HG02884 (cell line): Measurements from ENCODE around the gene CES3.
"Not testable (repeated sequence)": the region's sequence is repeated elsewhere in the genome, so short reads cannot be mapped to it uniquely, and the experiment has no call there.

Experiments used
- ATAC-seq: cut with Tn5 transposase; IDR thresholded peaks from one replicate; pipeline ENCODE4 v1.9.1; 2021; ENCODE audit warnings: mild to moderate bottlenecking, moderate library complexity; ENCODE audit not compliant: unreplicated experiment

The CES3 gene

DNA sequence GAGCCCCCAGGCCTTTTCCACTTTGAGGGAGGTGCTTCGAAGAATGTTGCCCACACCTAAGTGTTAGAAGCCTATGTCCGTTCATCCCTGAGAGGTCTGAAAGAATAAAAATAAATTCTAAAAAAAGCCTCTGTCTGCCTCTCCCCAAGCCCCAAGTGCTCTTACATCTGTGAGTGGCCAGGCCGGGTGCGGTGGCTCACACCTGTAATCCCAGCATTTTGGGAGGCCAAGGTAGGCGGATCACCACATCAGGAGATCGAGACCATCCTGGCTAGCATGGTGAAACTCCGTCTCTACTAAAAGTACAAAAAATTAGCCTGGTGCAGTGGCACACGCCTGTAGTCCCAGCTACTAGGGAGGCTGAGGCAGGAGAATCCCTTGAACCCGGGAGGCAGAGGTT lies 16.1 kb upstream of the CES3 start:
- ATAC-seq, result not testable (repeated sequence)

DNA sequence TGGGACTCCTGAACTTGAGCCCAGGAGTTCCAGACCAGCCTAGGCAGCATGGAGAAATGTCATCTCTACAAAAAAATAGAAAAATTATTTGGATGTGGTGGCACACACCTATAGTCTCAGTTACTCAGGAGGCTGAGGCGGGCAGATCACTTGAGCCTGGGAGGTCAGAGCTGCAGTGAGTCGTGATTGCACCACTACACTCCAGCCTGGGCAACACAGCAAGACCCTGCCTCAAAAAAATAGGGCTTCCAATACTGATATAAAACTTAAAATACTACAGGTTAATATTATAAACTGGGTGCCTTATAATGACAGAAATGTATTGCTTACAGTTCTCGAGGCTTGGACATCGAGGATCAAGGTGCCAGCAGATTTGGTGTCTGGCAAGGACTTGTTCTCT lies 15.1 kb upstream of the CES3 start:
- no peak for ATAC-seq

DNA sequence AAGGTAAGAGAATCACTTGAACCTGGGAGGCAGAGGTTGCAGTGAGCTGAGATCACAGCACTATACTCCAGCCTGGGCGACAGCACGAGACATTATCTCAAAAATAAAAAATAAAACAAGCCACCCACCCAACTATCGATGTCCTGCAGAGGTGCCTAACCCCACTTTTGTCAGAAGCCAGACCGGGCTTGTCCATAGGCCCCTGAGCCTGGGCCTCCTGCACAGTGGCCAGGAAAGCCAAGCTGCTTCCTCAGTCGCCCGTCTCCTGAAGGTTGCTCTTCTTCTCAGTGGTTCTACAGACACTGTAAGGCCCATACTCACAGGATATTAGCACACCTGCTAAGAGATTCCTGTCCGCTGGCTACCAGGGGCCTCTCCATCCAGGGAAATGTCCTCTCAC lies 14.5 kb upstream of the CES3 start:
- ATAC-seq, result no peak

DNA sequence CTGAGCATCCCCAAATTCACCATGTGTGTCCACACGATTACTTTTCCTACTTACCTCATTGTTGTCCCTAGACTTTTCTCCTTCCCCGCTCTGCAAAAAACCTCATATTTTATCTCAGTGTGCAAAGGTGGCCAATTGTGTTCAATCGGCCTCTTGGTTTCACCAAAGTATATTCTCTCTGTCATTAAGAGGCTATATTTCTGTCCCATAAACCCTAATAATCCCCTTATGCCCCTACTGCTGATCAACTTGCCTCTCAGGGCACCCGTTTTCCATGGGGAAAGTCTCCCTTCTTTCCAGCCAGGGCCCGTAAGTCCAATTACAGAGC lies 14.1 kb upstream of the CES3 start:
- no peak for ATAC-seq

DNA sequence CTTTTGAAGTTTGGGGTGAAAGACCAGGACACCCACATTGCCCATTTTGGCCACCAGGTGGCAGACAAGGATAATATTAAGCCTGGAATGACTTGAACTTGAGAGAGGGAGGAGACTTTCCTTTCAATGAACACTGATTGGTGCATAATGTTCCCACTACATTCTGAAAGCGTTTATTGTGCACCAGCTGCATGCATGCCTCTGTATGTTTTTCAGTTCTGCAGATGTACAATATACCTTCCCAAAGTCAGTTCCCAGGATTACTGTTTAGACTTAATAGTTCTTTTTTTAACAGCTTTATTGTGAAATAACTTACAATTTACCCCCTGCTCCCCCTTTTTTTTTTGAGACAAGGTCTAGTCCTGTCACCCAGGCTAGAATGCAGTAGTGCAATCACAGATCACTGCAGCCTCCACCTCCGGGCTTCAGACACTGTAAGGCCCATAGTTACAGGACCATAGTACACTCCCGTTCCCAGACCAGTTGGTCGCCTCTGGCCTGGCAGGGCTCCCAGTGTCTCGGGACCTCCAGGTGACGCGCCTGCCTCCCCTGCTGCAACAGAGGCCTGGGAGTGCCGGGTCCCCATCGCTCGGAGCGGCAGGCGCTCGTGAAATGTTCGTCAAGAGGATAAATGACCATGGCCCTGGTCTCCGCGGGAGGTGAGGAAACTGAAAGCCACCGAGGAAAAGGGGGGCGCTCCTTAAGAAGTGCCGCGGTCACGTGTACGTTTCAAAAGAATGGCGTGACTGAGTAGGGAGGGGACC lies 13.6 kb upstream of the CES3 start:
- peak; percentile 48 for ATAC-seq

DNA sequence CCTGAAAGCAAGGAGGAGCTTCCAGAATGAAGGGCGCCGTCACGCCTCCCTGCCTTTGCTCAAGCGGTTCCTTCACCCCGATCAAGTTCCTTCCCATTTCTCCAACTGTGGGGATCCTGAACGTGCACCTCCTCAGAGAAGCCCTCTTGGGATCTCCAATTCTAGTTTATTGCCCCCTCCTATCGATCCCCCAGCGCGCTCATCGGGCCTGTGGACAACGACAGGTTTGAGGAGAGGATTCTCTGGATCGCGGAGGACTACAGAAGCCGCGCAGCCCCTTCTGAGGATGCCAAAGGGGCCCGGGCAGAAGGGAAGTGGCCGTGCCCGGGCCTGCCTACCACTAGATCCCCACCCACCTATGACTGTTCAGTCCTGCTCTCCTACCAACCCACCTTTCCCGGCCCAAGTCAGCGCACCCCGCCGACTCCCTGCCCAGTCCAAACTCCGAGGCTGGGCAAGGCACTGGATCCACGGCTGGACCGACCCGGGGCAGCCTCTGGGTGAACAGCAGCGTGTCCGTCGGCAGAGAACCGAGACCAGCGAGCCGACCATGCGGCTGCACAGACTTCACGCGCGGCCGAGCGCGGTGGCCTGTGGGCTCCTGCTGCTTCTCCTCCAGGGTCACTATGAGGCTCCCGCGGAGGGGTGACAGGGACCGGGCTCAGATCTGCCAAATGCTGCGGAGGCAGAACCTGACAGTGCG lies 12.8 kb upstream of the CES3 start:
- ATAC-seq, result no peak

DNA sequence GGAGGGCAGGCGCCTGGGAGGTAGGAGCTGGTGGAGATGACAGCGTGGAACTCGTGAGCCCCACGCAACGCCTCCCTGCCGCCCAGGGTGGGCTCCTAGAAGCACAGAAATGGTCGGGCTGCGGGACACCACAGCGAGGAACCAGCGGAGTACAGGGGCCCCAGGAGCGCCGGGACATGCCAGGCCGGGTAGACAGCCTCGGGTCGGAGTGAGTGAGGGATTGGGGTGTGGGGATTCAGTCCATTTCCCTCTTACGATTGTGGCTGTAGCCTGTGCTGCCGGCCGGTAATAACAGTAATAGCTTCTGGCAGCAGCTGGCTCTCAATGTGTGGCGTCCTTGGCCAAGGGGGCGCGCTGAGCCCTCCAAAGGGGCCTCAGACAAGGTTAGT lies 12.2 kb upstream of the CES3 start:
- no peak for ATAC-seq

DNA sequence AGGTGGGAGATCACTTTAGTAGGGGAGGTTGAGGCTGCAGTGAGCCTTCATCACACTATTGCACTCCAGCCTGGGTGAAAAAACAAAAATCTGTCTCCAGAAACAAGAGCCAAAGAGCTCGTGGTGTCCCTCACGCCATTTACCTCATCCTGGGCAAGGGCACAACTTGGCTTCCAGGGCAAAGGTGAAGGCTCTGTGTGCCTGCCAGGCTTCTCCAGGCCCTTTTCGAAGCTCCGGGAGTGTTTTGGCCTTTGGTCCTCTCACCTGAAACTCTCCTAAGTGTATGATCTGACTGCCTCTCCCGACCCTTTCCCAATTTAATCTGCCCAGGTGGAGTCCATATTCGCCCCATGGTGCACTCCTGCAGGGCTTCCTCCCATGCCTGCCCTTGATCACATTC lies 11.6 kb upstream of the CES3 start:
- no peak for ATAC-seq

DNA sequence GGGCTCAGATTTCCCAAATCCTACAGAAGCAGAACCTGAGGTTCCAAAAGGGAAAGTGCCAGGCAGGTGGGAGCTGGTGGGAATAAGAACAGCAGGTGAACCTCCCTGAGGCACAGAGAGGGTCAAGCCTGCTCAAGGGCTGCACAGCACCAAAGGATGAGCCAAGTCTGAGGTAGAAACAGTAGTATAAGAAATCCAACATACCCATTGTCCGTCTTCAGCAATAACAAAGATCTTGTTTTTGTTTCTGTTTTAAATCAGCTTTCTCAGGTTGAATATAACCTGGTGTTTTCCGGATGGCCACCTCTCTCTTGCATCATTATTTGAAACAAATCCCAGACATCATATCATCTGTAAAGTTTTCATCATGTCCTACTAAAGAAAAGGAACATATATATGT lies 10.6 kb upstream of the CES3 start:
- ATAC-seq, result no peak

DNA sequence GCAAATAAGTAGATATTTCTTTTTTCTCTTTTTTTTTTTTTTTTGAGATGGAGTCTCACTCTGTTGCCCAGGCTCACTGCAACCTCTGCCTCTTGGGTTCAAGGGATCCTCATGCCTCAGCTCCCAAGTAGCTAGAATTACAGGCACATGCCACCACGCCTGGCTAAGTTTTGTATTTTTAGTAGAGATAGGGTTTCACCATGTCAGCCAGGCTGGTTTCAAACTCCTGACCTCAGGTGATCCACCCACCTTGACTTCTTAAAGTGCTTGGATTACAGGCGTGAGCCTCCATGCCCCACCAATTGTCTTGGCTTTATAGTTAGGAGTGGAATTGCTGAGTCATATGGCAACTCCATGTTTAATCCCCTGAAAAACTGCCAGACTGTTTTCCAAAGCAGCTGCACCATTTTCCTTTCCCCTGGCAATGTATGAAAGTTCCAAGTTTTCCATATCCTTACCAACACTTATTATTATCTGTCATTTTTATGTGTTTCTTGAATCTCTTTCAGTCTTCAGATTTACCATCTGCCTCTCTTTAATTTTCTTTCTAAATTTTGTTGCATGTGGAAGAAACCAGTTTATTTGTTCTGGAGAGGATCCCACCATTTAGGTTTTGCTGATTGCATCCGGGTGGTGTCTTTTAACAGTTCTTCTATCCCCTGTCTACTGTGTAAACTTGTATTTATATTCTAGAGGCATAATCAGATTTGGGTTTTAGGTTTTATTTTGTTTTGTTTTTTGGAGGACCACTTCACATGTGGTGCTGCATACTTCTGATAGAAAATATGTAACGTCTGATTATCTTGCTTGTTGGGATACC lies 9.9 kb upstream of the CES3 start:
- ATAC-seq, result no peak

DNA sequence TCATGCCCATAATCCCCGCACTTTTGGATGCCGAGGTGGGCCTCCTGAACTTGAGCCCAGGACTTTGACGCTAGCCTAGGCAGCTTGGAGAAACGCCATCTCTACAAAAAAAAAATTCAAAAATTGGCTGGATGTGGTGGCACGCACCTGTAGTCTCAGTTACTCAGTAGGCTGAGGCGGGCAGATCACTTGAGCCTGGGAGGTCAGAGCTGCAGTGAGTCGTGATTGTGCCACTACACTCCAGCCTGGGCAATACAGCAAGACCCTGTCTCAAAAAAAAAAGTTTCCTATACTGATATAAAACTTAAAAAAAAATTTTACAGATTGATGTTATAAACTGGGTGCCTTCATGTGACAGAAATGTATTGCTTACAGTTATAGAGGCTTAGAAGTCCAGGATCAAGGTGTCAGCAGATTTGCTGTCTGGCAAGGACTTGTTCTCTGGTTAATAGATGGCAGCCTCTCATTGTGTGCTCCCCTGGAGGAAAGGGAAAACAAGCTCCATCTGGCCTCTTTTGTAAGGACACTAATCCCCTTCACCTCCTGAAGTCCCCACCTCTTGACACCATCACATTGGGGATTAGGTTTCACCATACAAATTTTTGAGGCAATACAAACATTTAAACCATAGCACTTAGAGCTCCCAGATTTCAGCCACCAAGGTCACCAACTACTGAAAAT lies 8.5 kb upstream of the CES3 start:
- no peak for ATAC-seq

DNA sequence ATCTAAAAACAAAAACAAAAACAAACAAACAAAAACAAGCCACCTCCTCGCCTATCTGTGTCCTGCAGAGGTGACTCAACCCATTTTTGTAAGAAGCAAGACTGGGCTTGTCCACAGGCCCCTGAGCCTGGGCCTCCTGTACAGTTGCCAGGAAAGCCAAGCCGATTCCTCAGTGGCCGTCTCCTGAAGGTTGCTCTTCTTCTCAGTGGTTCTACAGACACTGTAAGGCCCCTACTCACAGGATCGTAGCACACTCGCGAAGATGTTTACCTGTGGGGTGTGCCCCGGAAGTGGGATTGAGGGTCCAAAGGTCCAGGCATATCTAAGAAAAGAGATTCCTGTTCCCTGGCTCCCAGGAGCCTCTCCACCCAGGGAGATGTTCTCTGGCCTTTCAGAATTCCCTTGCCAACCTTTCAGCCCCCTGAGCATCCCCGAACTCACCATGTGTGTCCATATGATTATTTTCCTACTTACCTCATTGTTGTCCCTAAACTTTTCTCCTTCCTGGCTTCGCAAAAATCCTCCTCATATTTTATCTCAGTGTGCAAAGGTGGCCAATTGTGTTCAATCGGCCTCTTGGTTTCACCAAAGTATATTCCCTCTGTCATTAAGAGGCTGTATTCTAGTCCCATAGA lies 7.5 kb upstream of the CES3 start:
- ATAC-seq, result no peak

DNA sequence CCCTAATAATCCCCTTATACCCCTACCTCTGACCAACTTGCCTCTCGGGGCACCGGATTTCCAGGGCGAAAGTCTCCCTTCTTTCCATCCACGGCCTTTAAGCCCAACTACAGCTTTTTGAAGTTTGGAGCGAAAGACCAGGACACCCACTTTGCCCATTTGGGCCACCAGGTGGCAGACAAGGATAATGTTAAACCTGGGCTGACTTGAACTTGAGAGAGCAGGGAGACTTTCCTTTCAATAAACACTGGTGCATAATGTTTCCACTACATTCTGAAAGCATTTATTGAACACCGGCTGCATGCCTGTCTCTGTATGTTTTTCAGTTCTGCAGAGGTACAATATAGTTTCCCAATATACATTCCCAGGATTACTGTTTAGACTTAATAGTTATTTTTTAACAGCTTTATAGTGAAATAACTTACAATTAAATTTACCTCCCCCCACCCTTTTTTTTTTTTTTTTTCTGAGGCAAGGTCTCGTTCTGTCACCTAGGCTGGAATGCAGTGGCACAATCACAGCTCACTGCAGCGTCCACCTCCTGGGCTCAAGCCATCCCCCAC lies 6.9 kb upstream of the CES3 start:
- ATAC-seq, result no peak

DNA sequence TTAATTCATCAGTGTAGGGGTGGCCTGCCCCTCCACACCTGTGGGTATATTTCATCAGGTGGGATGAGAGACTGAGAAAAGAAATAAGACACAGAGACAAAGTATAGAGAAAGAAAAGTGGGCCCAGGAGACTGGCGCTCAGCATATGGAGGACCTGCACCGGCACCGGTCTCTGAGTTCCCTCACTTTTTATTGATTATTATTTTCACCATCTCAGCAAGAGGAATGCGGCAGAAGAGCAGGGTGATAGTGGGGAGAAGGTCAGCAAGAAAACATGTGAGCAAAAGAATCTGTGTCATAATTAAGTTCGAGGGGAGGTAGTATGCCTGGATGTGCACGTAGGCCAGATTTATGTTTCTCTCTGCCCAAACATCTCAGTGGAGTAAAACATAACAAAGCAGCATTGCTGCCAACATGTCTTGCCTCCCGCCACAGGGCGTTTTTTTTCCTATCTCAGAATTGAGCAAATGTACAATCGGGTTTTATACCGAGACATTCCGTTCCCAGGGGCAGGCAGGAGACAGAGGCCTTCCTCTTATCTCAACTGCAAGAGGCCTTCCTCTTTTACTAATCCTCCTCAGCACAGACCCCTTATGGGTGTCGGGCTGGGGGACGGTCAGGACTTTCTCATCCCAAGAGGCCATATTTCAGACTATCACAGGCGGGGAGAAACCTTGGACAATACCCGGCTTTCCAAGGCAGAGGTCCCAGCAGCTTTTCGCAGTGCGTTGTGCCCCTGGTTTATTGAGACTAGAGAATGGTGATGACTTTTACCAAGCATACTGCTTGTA lies 5.5 kb upstream of the CES3 start:
- not testable (repeated sequence) for ATAC-seq

DNA sequence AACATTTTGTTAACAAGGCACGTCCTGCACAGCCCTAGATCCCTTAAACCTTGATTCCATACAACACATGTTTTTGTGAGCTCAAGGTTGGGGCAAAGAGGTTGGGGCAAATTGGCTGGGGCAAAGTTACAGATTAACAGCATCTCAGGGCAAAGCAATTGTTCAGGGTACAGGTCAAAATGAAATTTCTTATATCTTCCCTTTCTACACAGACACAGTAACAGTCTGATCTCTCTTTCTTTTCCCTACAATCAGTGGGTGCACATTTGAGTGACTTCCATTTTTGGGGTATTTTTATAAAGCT lies 5.0 kb upstream of the CES3 start:
- not testable (repeated sequence) for ATAC-seq

DNA sequence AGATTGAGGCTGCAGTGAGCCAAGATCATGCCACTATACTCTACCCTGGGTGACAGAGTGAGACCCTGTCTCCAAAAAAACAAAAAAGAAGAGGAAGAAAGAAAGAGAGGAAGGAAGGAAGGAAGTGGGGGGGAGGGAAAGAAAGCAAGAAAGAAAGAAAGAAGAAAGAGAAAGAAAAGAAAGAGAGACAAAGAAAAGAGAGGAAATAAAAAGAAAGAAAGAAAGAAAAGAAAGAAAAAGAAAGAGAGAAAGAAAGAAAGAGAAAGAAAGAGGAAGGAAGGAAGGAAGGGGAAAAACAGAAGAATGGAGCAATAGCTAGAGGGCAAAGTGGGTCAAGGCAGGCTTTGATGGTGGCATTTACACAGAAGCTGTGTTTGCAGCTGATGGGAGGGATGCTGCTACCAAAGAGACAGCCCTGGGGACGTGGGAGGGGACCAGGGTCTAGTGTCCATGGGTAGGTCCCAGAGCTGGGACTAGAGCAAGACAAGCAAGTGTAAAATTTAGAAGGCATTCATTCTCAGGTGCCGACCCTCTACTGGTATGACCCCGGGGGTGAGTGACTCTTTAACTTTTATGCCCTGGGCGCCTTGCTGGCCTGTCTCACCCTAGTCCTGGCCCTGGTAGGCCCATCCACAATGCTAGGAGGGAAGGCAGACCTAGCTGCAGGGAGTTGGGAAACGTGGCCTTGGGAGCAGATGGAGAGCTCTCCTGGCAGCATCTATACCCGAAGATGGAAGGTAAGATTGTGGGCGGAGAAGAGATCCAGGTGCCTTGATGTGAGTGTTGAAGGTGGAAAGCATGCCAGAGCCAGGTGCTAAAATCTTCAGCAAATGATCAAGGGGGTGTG lies 2.0 kb upstream of the CES3 start:
- ATAC-seq, result no peak

DNA sequence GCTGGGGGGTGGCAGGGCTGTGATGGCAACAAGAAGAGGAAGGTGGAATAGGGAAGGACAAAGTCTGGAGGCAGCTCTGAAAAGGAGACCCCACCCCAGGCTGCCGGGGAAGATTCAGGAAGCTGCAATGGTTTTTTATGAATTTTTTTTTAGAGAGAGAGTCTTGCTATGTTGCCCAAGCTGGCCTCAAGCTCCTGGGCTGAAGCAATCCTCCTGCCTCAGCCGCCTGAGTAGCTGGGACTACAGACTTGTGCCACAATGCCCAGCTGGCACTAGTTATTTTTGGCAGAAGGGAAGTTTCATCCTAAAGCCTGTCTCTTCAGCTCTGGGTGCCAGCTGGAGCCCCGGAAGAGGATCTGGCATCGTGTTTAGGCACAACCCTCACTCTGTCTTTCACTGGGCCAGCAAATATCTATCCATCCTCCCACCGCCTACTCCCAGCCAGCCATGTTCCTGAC lies 1.3 kb upstream of the CES3 start:
- ATAC-seq, result no peak

DNA sequence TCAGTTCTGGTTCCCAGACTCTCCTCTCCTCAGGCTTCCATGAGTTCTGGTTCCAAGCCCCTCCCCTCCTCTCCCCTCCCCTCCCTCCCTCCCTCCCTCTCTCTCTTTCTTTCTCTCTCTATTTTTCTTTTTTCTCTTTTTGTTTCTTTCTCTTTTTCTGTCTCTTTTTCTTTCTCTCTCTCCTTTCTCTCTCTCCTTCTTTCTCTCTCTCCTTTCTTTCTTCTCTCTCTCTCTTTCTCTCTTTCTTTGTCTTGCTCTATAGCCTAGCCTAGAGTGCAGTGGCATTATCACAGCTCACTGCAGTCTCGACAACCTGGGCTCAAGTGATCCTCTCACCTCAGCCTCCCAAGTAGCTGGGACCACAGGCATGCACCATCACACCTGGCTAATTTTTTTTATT lies 796 bp upstream of the CES3 start:
- no peak for ATAC-seq

DNA sequence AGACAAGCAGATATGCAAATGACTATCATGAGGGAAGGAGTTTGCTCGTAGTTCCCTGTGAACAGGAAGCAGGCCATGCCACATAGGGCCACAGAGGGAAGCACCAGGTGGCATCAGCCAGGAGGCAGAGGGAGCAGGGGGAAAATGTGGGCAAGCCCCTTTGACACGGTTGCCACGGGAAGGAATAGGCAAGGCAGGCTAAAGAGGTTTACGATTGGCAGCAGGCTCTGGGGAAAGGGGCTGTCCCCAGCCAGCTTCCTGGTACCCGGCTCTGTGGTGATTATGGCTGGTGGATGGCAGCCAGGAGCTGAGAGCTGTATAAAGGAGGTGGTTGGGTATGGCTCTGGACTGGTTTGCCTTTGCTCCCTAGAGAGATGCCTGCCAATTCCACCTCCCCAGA lies 848 bp downstream of the CES3 start:
- no peak for ATAC-seq
